Activated CD8-positive, alpha-beta memory T cell treated with anti-CD3 and anti-CD28 coated beads for 48 hours (primary cell): ENCODE data around the gene UBA52.

Experiments
- DNase-seq, 3 experiments: peaks; one replicate each; pipeline ENCODE4 v3.0.0-alpha.2; 2020; ENCODE audit warnings: low read depth in 2 of 3, low spot score in 2 of 3

The UBA52 gene

DNA sequence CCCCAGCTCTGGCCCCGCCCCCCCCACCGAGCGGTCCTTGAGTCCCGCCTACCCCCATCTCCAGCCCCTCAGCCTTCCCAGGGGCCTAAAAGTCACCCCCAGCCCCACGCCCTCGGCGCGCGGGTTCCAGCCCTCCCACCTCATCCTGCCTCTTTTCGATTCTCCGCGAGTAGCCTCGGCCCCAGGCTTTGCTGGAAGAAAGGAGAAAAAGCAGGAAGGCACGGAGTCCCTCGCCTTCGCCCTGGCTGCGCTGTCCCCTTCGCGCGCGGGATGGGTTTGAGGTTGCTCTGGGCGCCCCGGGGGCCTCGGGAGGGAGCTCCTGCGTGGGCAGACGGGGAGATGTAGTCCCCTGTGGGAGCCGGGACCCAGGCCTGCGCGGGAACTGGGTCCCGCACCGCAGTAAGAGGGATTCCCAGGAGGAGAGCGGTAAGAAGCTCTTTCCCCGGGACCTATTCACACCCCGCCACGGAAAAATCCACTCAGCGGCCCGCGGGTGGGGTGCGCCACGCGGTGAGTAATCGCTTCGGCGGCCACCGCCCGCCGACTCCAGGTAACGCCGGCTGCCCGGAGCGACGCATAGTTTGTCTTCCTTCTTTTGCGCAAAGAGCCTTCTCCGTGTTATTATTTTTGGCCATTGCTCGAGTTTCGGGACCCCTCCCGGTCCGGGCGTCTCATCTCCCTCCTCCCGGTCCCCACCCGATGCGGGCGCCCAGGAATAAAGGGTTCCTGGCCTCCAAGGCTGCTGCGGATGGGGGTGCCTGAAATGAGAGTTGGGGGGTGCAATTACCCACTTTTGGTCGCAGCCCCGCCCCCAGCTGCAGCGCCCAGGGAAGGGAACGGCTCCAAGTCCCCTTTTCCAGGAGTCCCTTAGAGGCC, 35.8 kb downstream of the UBA52 start:
- DNase-seq, result no peak

DNA sequence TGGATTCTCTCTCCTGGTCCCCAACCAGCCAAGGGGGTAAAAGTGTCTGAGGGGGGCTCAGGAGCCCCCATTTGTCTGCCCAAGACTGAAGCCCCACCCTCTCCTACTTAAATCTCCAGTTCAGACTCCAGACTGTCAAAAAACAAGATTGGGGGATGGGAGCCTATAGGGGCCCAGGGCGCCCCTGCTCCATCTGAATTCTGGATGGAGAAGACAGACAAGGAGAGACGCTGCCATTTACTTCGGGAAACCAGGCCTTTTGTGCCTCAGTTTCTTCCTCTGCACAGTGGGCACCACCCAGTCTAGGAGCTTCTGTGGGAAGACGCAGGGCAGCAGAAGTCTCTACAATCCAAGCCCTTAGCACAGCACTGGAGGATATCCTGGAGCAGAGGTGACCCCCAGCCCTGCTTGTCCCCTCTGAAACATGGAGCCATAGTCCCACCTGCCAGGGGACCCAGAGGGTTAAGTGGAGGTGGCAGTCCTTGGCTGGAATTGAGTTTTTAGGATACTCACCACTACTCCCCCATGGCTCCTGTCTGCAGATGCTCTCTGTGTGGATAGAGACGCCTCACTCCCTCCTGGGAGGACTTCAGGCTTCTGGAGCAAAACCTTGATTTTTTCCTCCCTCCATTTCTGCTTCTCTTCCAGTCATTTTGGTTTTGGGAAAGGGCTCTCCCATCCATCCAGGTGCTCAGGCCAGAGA, 36.6 kb downstream of the UBA52 start:
- DNase-seq, result no peak

DNA sequence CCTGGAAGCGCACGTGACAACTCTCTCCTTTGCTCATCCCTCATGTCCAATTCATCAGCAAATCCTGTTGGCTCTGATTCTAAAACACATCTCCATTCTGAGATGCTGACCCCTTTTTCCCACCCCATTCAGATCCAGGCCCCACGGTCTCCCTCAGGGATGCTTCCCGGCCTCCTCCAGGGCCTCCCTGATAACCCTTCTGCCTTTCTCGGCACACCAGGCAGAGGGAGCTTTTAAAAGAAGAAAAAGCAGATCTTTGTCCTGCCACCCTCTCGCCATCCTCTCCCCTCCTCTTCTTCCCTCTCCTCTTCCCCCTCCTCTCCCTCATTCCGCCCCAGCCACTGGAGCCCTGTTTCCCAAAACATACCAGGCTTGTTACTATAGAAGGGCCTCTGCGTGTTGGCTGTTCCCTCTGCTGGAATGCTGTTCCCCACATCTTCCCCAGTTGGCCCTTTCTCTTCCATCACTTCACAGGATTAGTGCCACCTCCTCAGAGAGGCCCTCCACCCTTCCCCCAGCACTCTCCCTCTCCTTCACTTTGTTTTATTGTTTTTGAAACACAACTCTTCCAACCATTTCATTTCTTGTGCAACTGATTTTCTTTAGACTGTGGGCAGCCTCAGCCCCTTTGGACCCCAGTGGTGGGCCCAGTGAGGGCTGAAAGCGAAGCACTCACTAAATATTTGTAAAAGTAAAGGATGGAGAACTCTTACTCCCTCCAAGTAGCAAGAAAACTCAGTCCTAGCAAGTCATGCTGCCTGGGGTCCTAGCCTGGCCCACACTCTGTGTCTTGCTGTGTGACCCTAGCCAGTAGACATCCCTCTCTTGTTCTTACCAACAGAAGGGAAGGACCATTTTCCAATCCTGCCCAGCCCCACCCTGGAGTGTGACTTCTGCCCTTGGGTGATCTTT, 37.4 kb downstream of the UBA52 start:
- DNase-seq, result no peak

DNA sequence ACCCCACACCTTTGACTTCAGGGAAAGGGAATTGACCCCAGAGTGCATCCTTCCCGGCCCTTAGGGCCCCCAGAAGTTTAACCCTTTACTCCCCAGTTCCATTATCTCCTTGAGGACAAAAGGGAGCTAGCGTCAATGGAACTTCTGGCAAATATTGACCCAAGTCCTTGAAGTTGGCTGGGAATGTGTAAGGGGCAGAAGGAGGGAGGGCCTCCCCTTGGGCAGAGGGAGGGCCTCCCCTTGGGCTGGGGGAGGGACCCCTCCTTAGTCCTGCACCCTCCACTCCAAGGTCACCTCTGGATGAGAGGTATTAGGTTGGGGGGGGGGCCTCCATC, 38.0 kb downstream of the UBA52 start:
- DNase-seq, result no peak

- no peak for DNase-seq
Measured at GRCh38 chr19:18610245-18610555, 38.5 kb downstream of the UBA52 start.

DNA sequence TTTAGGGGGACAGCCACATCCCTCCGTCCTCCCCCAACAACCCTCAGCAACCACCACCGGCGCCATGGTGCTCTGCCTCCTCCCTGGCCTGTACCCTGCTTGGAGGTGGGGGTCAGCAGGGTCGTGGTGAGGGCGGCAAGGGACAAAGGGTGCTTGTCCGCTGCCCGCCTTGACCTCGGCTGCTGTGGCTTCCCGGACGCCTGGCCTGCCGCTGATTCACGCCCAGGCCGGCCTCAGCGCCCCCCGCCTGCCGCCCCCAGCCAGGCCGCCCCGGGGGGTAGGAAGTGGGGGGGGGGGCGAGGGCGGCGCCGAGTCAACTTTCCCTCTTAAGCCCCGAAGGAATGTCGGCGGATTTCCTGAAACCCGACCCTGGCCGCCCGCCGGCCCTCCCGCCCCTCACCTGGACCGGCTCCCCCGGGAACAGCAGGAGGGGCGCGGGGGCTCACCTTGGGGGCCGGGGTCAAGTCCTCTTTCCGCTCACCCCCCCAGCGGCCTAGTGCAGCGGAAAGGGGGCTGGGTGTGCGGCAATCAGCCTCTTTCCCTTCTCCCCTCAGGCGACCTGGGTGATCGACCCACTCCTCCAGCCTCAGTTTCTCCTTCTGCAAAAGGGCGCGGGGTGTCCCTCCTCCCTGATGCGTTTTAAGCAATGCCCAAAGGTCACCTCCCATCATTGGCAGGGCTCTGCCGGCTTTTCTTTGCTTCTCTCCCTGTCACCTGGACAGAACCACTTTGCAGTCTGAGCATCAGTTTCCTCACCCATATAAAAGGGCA, 39.1 kb downstream of the UBA52 start:
- no peak for DNase-seq

- DNase-seq, result no peak
Measured at GRCh38 chr19:18611327-18612050, 39.8 kb downstream of the UBA52 start.

DNA sequence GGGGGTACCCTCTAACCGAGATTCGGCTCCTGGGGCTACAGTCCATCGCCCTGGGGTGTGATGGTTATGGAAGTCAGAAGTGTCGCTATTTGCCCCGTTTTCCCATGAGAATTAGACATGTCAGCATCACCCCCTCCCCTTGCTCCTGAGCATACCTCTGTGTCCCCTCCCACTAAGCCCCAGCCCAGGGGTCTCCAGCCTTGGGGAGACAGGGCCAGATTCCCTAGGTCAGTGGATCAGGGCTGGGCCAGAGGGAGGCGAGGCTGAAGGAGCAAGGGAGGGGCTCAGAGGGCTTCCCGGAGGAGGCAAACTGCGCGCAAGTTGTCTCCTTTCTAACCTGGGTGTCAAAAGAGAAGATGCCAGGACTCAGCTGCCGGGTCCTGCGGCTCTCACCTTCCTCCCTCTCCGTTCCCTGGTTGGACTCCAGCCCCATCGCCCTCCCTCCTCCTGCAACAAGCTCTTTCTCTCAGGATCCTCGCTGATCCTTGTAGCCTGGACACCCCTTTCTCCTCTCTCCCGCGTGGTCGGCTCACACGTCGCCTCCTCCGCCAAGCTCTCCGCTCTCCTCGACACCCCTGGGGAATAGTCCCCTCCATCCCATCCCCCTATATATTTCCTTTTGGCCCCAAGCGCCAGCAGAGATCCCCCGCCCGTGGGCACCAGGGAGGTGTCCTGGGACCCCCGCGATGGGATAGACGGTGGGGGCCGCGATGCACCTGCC, 40.6 kb downstream of the UBA52 start:
- DNase-seq, result no peak

GRCh38 chr19:18612772-18613588, 41.3 kb downstream of the UBA52 start, which contains the start of gene TMEM59L:
TSS of gene TMEM59L (plus strand) at chr19:18612870. CDS start at chr19:18612959, 89 bp downstream.
- no peak for DNase-seq

DNA sequence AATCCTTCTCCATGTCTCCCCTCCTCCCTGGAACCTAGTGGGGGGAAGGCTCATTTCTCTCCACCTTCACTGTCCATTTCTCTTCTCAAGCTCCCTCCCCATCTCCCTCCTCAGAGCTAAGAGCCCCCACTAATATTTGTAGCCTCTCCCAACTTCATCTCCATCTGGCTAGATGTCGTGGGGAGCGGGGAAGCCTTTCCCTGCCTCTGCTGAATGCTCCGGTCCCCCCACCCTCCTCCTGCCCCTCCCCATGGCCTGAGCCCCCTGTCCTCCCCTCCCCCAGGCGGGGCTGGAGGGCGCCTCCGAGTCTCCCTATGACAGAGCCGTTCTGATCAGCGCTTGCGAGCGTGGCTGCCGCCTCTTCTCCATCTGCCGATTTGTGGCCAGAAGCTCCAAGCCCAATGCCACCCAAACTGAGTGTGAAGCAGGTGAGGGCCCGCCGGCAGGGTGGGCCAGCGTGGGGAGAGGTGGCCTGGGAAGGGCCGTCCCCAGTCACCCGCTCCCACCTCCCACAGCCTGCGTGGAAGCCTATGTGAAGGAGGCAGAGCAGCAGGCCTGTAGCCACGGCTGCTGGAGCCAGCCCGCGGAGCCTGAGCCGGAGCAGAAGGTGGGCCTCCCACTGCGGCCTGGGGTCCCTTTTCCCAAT, 42.1 kb downstream of the UBA52 start:
- no peak for DNase-seq

DNA sequence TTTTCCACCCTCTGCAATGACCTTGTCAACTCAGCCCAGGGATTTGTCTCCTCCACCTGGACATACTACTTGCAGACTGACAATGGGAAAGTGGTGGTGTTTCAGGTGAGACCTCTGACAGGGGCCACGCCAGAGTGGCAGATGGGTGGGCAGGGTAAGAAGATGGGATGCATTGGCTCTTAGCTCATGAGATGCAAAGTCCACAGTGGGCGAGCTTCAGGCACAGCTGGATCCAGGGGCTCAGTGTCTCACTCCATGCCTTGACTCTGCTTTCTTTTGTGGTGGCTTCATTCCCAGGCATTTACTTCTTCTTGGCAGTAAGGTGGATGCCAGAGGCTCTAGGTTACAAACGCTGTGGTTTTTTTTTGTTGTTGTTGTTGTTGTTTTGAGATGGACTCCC, 44.4 kb downstream of the UBA52 start:
- no peak for DNase-seq

- no peak for DNase-seq
Measured at GRCh38 chr19:18617562-18617961, 45.9 kb downstream of the UBA52 start.

GRCh38 chr19:18618236-18618635, 46.6 kb downstream of the UBA52 start:
- DNase-seq, result no peak

DNA sequence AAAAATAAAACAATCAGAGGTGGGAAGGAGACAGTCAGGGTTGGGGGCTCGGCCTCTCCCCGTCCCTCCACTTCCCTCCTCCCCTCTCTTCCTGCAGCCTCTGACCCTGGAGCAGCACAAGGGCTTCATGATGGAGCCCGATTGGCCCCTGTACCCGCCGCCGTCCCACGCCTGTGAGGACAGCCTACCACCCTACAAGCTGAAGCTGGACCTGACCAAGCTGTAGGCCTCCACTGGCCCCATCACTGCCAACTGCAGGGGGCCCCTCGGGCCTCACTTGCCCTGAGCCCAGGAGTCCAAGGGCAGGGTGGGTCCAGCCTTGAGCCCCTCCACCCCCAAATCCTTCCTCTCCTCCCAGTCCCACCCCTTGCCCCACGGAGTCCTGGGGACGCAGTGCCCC, 48.7 kb downstream of the UBA52 start:
- DNase-seq, result no peak

DNA sequence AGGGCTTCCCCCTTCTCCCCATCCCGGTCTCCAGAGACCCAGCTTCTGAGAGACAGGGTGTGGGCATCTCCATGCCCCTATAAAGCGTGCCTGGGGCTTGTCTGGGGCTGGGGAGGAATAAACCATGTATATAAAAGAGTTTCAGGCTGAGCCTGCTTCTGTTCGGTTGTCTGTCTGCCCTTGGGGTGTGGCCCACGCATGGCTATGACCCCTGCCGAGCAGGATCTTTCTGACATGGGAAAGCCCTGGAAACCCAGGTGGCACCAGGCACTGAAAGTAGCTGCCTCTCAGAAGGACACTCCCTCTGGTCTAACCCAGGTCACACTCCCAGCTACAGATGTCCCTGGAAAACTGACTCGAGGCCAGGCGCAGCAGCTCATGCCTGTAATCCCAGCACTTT, 49.2 kb downstream of the UBA52 start:
- no peak for DNase-seq

DNA sequence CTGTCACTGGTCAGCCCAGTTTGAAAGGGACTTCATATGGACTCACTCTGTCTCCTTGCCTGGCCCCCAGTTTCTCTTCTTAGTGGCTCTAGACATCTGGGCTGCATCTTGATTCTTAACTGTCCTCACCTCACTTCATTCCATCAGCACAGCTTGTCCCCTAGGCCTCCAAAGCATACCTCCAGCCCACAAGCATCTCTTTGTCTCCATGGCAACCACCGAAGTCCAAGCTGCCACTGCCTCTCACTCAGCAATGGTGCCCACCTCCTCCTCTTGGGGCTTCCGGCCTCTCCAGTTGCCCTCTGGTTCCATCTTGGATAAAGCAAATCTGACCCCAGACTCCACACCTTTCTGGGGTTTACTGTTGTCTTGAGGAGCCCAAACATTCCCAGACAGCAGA, 55.2 kb downstream of the UBA52 start:
- no peak for DNase-seq
